ENCODE data around the gene NANOGP8.
"Not testable (repeated sequence)": the region's sequence is repeated elsewhere in the genome, so short reads cannot be mapped to it uniquely, and the experiment has no call there.

The NANOGP8 gene

GRCh38 chr15:35087759-35088158, 2.7 kb upstream of the NANOGP8 start:
- H3K27ac ChIP-seq (replicated peaks): no peak overlapping the region
- DNase-seq (ENCODE audit: low read depth in 1 of 2, low spot score in 1 of 2): no peak
- no peak for TF ChIP-seq REST (IDR thresholded peaks at IDR 0.05; ENCODE audit: insufficient replicate concordance, low read depth)
- TF ChIP-seq CTCF (IDR thresholded peaks at IDR 0.05; ENCODE audit: insufficient read depth, low read length): no peak
- TF ChIP-seq SPI1 (IDR thresholded peaks at IDR 0.05; ENCODE audit: borderline replicate concordance, low read depth): no peak
- no peak for TF ChIP-seq GABPA (IDR thresholded peaks at IDR 0.05; ENCODE audit: low read depth)
- no peak for TF ChIP-seq POLR2AphosphoS5 (IDR thresholded peaks at IDR 0.05; ENCODE audit: low read depth)
- H3K4me3 ChIP-seq (replicated peaks; ENCODE audit: insufficient read depth, low read length): no peak overlapping the region
- H3K27me3 ChIP-seq (ENCODE audit: insufficient read depth, poor library complexity, severe bottlenecking): no peaks in the 10 kb centered on the region

- not testable (repeated sequence) for H3K4me3 ChIP-seq (replicated peaks; ENCODE audit: insufficient read depth, low read length); H3K27me3 ChIP-seq (ENCODE audit: insufficient read depth, poor library complexity, severe bottlenecking); H3K27ac ChIP-seq (replicated peaks); DNase-seq (ENCODE audit: low read depth in 1 of 2, low spot score in 1 of 2)
Measured at GRCh38 chr15:35082371-35083348, 2.4 kb downstream of the NANOGP8 start.

GRCh38 chr15:35081626-35082365, 3.3 kb downstream of the NANOGP8 start:
- not testable (repeated sequence) for H3K27me3 ChIP-seq (ENCODE audit: insufficient read depth, poor library complexity, severe bottlenecking); H3K27ac ChIP-seq (replicated peaks); DNase-seq (ENCODE audit: low read depth in 1 of 2, low spot score in 1 of 2); H3K4me3 ChIP-seq (replicated peaks; ENCODE audit: insufficient read depth, low read length)

GRCh38 chr15:35080226-35080625, 4.9 kb downstream of the NANOGP8 start:
- no peak for TF ChIP-seq GABPA (IDR thresholded peaks at IDR 0.05; ENCODE audit: low read depth)
- no peak for TF ChIP-seq CTCF (IDR thresholded peaks at IDR 0.05; ENCODE audit: insufficient read depth, low read length)
- no peak for TF ChIP-seq SPI1 (IDR thresholded peaks at IDR 0.05; ENCODE audit: borderline replicate concordance, low read depth)
- no peak for TF ChIP-seq POLR2AphosphoS5 (IDR thresholded peaks at IDR 0.05; ENCODE audit: low read depth)
- TF ChIP-seq REST (IDR thresholded peaks at IDR 0.05; ENCODE audit: insufficient replicate concordance, low read depth): no peak
- H3K4me3 ChIP-seq (replicated peaks; ENCODE audit: insufficient read depth, low read length): no peak overlapping the region
- no peaks in the 10 kb centered on the region for H3K27me3 ChIP-seq (ENCODE audit: insufficient read depth, poor library complexity, severe bottlenecking)
- no peak overlapping the region for H3K27ac ChIP-seq (replicated peaks)
- no peak for DNase-seq (ENCODE audit: low read depth in 1 of 2, low spot score in 1 of 2)

Measured in HL-60 (cell line).